Measurements from ENCODE around the gene ACOT7.

Gene ACOT7

GRCh38 chr1:6302568-6302967 lies 91.0 kb downstream of the ACOT7 start:
- no peak overlapping the region for H3K4me3 ChIP-seq (ENCODE audit: insufficient read depth, low read depth, low read length, poor library complexity, severe bottlenecking)
- no peaks in the 10 kb centered on the region for H3K36me3 ChIP-seq (ENCODE audit: control insufficient read depth, insufficient read depth, low read length)
- no peaks in the 10 kb centered on the region for H3K27me3 ChIP-seq (replicated peaks; ENCODE audit: control insufficient read depth, insufficient read depth, low read length, poor library complexity, severe bottlenecking)
- H3K9me3 ChIP-seq (ENCODE audit: control insufficient read depth, low read length): no peaks in the 10 kb centered on the region
- H3K4me1 ChIP-seq (ENCODE audit: control insufficient read depth, insufficient read depth, low read length, poor library complexity, severe bottlenecking): no peaks in the 10 kb centered on the region
- DNase-seq: no peak
- no peak overlapping the region for H3K27ac ChIP-seq (ENCODE audit: insufficient read depth, low read length, poor library complexity, severe bottlenecking)

- Histone ChIP-seq H3K9me3 (ENCODE audit: control insufficient read depth, low read length) (no peaks in the 10 kb centered on the region), H3K36me3 (ENCODE audit: control insufficient read depth, insufficient read depth, low read length) (no peaks in the 10 kb centered on the region), H3K4me1 (ENCODE audit: control insufficient read depth, insufficient read depth, low read length, poor library complexity, severe bottlenecking) (no peaks in the 10 kb centered on the region), H3K4me3 (ENCODE audit: insufficient read depth, low read depth, low read length, poor library complexity, severe bottlenecking) (no peak overlapping the region), H3K27ac (ENCODE audit: insufficient read depth, low read length, poor library complexity, severe bottlenecking) (no peak overlapping the region), H3K27me3 (replicated peaks; ENCODE audit: control insufficient read depth, insufficient read depth, low read length, poor library complexity, severe bottlenecking) (no peaks in the 10 kb centered on the region)
- DNase-seq: no peak
Measured at GRCh38 chr1:6301526-6301925, 92.0 kb downstream of the ACOT7 start.

- no peak for DNase-seq
- Histone ChIP-seq H3K9me3 (ENCODE audit: control insufficient read depth, low read length) (no peaks in the 10 kb centered on the region), H3K36me3 (ENCODE audit: control insufficient read depth, insufficient read depth, low read length) (no peaks in the 10 kb centered on the region), H3K4me3 (ENCODE audit: insufficient read depth, low read depth, low read length, poor library complexity, severe bottlenecking) (no peak overlapping the region), H3K27me3 (replicated peaks; ENCODE audit: control insufficient read depth, insufficient read depth, low read length, poor library complexity, severe bottlenecking) (no peaks in the 10 kb centered on the region), H3K4me1 (ENCODE audit: control insufficient read depth, insufficient read depth, low read length, poor library complexity, severe bottlenecking) (no peaks in the 10 kb centered on the region), H3K27ac (ENCODE audit: insufficient read depth, low read length, poor library complexity, severe bottlenecking) (no peak overlapping the region)
Measured at GRCh38 chr1:6300342-6301048, 93.1 kb downstream of the ACOT7 start.

- no peak for DNase-seq
- Histone ChIP-seq H3K4me1 (ENCODE audit: control insufficient read depth, insufficient read depth, low read length, poor library complexity, severe bottlenecking) (no peaks in the 10 kb centered on the region), H3K27ac (ENCODE audit: insufficient read depth, low read length, poor library complexity, severe bottlenecking) (no peak overlapping the region), H3K36me3 (ENCODE audit: control insufficient read depth, insufficient read depth, low read length) (no peaks in the 10 kb centered on the region), H3K9me3 (ENCODE audit: control insufficient read depth, low read length) (no peaks in the 10 kb centered on the region), H3K27me3 (replicated peaks; ENCODE audit: control insufficient read depth, insufficient read depth, low read length, poor library complexity, severe bottlenecking) (no peaks in the 10 kb centered on the region), H3K4me3 (ENCODE audit: insufficient read depth, low read depth, low read length, poor library complexity, severe bottlenecking) (no peak overlapping the region)
Measured at GRCh38 chr1:6299557-6300165, 93.9 kb downstream of the ACOT7 start.

- no peaks in the 10 kb centered on the region for H3K9me3 ChIP-seq (ENCODE audit: control insufficient read depth, low read length)
- DNase-seq: no peak
- no peaks in the 10 kb centered on the region for H3K27me3 ChIP-seq (replicated peaks; ENCODE audit: control insufficient read depth, insufficient read depth, low read length, poor library complexity, severe bottlenecking)
- H3K27ac ChIP-seq (ENCODE audit: insufficient read depth, low read length, poor library complexity, severe bottlenecking): no peak overlapping the region
- no peaks in the 10 kb centered on the region for H3K4me1 ChIP-seq (ENCODE audit: control insufficient read depth, insufficient read depth, low read length, poor library complexity, severe bottlenecking)
- H3K36me3 ChIP-seq (ENCODE audit: control insufficient read depth, insufficient read depth, low read length): no peaks in the 10 kb centered on the region
- no peak overlapping the region for H3K4me3 ChIP-seq (ENCODE audit: insufficient read depth, low read depth, low read length, poor library complexity, severe bottlenecking)
Measured at GRCh38 chr1:6298940-6299465, 94.6 kb downstream of the ACOT7 start.

- Histone ChIP-seq H3K4me1 (ENCODE audit: control insufficient read depth, insufficient read depth, low read length, poor library complexity, severe bottlenecking) (no peaks in the 10 kb centered on the region), H3K27me3 (replicated peaks; ENCODE audit: control insufficient read depth, insufficient read depth, low read length, poor library complexity, severe bottlenecking) (no peaks in the 10 kb centered on the region), H3K9me3 (ENCODE audit: control insufficient read depth, low read length) (no peaks in the 10 kb centered on the region), H3K4me3 (ENCODE audit: insufficient read depth, low read depth, low read length, poor library complexity, severe bottlenecking) (no peak overlapping the region), H3K36me3 (ENCODE audit: control insufficient read depth, insufficient read depth, low read length) (no peaks in the 10 kb centered on the region), H3K27ac (ENCODE audit: insufficient read depth, low read length, poor library complexity, severe bottlenecking) (no peak overlapping the region)
- DNase-seq: no peak
Measured at GRCh38 chr1:6298530-6298929, 95.0 kb downstream of the ACOT7 start.

- Histone ChIP-seq H3K9me3 (ENCODE audit: control insufficient read depth, low read length) (no peaks in the 10 kb centered on the region), H3K36me3 (ENCODE audit: control insufficient read depth, insufficient read depth, low read length) (no peaks in the 10 kb centered on the region), H3K4me1 (ENCODE audit: control insufficient read depth, insufficient read depth, low read length, poor library complexity, severe bottlenecking) (no peaks in the 10 kb centered on the region), H3K27me3 (replicated peaks; ENCODE audit: control insufficient read depth, insufficient read depth, low read length, poor library complexity, severe bottlenecking) (no peaks in the 10 kb centered on the region), H3K4me3 (ENCODE audit: insufficient read depth, low read depth, low read length, poor library complexity, severe bottlenecking) (no peak overlapping the region), H3K27ac (ENCODE audit: insufficient read depth, low read length, poor library complexity, severe bottlenecking) (no peak overlapping the region)
- DNase-seq: no peak
Measured at GRCh38 chr1:6295910-6296309, 97.7 kb downstream of the ACOT7 start.

GRCh38 chr1:6294890-6295556 lies 98.5 kb downstream of the ACOT7 start:
- no peak for DNase-seq
- H3K36me3 ChIP-seq (ENCODE audit: control insufficient read depth, insufficient read depth, low read length): no peaks in the 10 kb centered on the region
- no peaks in the 10 kb centered on the region for H3K4me1 ChIP-seq (ENCODE audit: control insufficient read depth, insufficient read depth, low read length, poor library complexity, severe bottlenecking)
- no peak overlapping the region for H3K4me3 ChIP-seq (ENCODE audit: insufficient read depth, low read depth, low read length, poor library complexity, severe bottlenecking)
- H3K27me3 ChIP-seq (replicated peaks; ENCODE audit: control insufficient read depth, insufficient read depth, low read length, poor library complexity, severe bottlenecking): no peaks in the 10 kb centered on the region
- H3K27ac ChIP-seq (ENCODE audit: insufficient read depth, low read length, poor library complexity, severe bottlenecking): no peak overlapping the region
- no peaks in the 10 kb centered on the region for H3K9me3 ChIP-seq (ENCODE audit: control insufficient read depth, low read length)

GRCh38 chr1:6294080-6294889 lies 99.3 kb downstream of the ACOT7 start:
- Histone ChIP-seq H3K4me3 (ENCODE audit: insufficient read depth, low read depth, low read length, poor library complexity, severe bottlenecking) (no peak overlapping the region), H3K4me1 (ENCODE audit: control insufficient read depth, insufficient read depth, low read length, poor library complexity, severe bottlenecking) (no peaks in the 10 kb centered on the region), H3K27me3 (replicated peaks; ENCODE audit: control insufficient read depth, insufficient read depth, low read length, poor library complexity, severe bottlenecking) (no peaks in the 10 kb centered on the region), H3K9me3 (ENCODE audit: control insufficient read depth, low read length) (no peaks in the 10 kb centered on the region), H3K36me3 (ENCODE audit: control insufficient read depth, insufficient read depth, low read length) (no peaks in the 10 kb centered on the region), H3K27ac (ENCODE audit: insufficient read depth, low read length, poor library complexity, severe bottlenecking) (no peak overlapping the region)
- DNase-seq: no peak
